NCI-H128 (cell line): ENCODE measurements around the gene PROM2.

Source experiments
- DNase-seq: peaks from one replicate; lab custom pipeline; 2025; ENCODE audit not compliant: unreplicated experiment; lab: John Stamatoyannopoulos, UW

Gene PROM2

GRCh38 chr2:95336406-95336805, 62.2 kb downstream of the PROM2 start:
- DNase-seq = no peak

- no peak for DNase-seq
Observed at GRCh38 chr2:95337829-95338228, 63.6 kb downstream of the PROM2 start.
